ENCODE results near the gene ATP11A. TPM values are rescaled to one million over a fixed set of nuclear protein-coding genes. Genes with fewer than 3 reads are reported as not detected.
"Not testable (repeated sequence)": the region's sequence is repeated elsewhere in the genome, so short reads cannot be mapped to it uniquely, and the experiment has no call there.

ATP11A gene
- total and polyA plus RNA-seq, 11 donors: 20.5 to 146 (median 91.2) TPM

DNA sequence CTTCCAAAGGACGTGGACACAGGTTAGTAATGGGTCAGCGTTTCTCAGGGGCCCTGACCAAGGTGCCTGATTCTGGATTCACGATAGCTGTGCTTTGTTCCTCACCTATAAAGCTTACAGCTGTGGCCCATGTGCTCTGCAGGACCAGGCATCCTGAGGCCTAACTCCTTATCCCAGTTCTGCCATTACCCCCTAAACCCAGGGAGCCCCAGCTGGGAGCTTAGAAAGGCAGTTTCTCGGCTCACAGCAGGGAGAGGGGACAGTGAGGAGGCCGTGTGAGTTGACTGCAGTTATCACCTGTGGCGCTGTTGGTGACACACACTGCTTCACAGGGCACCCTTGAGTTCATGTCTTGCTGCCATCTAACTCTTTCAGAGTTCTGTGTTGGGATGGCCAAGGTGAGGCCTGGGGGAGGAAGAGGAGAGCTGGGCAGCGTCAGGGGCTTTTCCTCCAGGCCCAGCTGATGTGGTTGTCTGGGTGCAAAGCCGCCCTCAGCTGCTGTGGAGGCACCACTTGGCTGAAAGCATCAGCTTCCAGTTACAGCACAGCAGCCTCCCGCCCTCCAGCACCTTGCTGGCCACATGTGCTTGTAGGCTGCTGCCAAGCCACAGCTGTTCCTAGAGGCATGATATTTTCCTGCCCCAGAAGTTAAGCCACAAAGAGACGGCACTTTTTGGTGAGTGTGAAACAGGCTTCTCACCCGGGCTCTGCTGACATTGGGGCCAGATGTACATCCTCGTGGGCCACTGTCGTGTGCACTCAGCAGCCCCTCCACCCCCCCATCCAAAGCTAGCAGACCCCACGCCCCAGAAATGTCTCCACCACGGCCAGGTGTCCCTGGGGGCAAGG lies 179.6 kb downstream of the ATP11A start:
- DNase-seq: peak in 1 of 5 donors; percentile 11
- H3K27me3 ChIP-seq: no peaks in the 10 kb centered on the region
- WGBS, 4 donors: 77 to 90% (median 82%) methylated on average over 7 to 15 of the region's 15 CpGs
- no peak for TF ChIP-seq POLR2A (IDR thresholded peaks at IDR 0.05)
- TF ChIP-seq, protein P1, sequence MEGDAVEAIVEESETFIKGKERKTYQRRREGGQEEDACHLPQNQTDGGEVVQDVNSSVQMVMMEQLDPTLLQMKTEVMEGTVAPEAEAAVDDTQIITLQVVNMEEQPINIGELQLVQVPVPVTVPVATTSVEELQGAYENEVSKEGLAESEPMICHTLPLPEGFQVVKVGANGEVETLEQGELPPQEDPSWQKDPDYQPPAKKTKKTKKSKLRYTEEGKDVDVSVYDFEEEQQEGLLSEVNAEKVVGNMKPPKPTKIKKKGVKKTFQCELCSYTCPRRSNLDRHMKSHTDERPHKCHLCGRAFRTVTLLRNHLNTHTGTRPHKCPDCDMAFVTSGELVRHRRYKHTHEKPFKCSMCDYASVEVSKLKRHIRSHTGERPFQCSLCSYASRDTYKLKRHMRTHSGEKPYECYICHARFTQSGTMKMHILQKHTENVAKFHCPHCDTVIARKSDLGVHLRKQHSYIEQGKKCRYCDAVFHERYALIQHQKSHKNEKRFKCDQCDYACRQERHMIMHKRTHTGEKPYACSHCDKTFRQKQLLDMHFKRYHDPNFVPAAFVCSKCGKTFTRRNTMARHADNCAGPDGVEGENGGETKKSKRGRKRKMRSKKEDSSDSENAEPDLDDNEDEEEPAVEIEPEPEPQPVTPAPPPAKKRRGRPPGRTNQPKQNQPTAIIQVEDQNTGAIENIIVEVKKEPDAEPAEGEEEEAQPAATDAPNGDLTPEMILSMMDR (IDR thresholded peaks at IDR 0.05): no peak
- H3K4me1 ChIP-seq: peaks cover 0 to 9% (median 4%) of the 10 kb centered on the region in 12 donors
- no peak overlapping the region for H3K27ac ChIP-seq
- peaks cover 0 to 60% (median 47%) of the 10 kb centered on the region in 9 donors for H3K36me3 ChIP-seq
- ATAC-seq: no peak
- intact Hi-C loops (cut with DNase I): loop anchor here in 2 of 10 donors (5.0 to 10.0 kb wide), 2 partner anchors 225 to 227 kb away; no protein-coding TSS in a partner anchor
- no peak overlapping the region for H3K4me3 ChIP-seq
- no peaks in the 10 kb centered on the region for H3K9me3 ChIP-seq

DNA sequence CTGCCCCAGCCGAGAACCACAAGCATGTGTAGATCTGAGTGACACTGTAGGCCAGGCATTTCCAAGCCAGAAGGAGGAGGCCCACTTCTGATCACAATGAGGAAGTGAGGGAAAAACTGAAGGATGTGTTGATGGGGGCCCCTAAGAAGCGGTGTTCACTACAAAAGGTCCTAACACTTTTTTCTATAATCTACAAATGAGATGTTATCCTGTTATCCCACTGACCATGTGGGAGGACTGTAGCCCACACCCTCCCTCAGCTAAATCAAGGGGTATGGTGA lies 180.2 kb downstream of the ATP11A start:
- no peak overlapping the region for H3K4me3 ChIP-seq
- H3K9me3 ChIP-seq: no peaks in the 10 kb centered on the region
- H3K36me3 ChIP-seq: peaks cover 0 to 63% (median 47%) of the 10 kb centered on the region in 9 donors
- TF ChIP-seq, protein P1 (IDR thresholded peaks at IDR 0.05): no peak
- TF ChIP-seq POLR2A (IDR thresholded peaks at IDR 0.05): no peak
- H3K27ac ChIP-seq: no peak overlapping the region
- peaks cover 0 to 14% (median 5%) of the 10 kb centered on the region in 12 donors for H3K4me1 ChIP-seq
- intact Hi-C loops (cut with DNase I): loop anchor here in 2 of 10 donors (5.0 to 10.0 kb wide), 2 partner anchors 225 to 228 kb away; no protein-coding TSS in a partner anchor
- WGBS, 4 donors: 80 to 87% (median 83%) methylated on average over 2 of the region's 2 CpGs
- DNase-seq (no peak), ATAC-seq (no peak)
- no peaks in the 10 kb centered on the region for H3K27me3 ChIP-seq

DNA sequence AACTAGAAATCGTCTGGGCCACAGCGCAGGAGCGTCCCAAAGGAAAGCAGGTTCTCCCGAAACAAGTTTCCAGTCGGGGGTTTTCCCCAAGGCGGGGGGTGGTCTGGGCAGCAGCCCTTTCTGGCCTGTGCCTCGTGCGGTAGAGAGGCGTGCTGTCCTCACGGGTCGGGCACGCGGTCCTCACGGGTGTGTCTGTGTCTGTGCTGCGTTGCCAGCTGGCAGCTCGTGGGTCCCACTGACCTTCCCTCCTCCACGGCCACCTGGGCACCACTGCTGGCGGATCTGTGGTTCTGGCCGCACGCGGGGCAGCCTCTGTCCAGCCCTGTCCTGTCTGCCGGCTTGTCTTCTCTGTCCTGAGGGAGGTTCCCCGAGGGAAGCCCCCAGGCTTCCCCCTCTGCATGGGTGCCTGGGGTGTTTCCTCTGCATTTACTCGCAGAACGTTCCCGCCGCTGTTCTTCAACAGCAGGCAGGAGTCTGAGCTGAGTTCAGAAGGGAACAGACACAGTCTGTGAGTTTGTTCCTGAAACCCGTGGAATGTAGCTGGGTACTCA lies 181.0 kb downstream of the ATP11A start:
- ATAC-seq (no peak), DNase-seq (peak in 1 of 5 donors; percentile 22)
- intact Hi-C loops (cut with DNase I): loop anchor here in 2 of 10 donors (5.0 to 10.0 kb wide), 2 partner anchors 226 to 229 kb away; no protein-coding TSS in a partner anchor
- WGBS, 4 donors: 88 to 90% (median 89%) methylated on average over 24 to 28 of the region's 28 CpGs
- Histone ChIP-seq H3K27ac (no peak overlapping the region), H3K36me3 (peaks cover 0 to 64% (median 45%) of the 10 kb centered on the region in 9 donors), H3K9me3 (no peaks in the 10 kb centered on the region), H3K4me1 (peaks cover 0 to 15% (median 5%) of the 10 kb centered on the region in 12 donors), H3K4me3 (no peak overlapping the region), H3K27me3 (no peaks in the 10 kb centered on the region)
- TF ChIP-seq, protein P1 (IDR thresholded peaks at IDR 0.05): no peak
- TF ChIP-seq POLR2A (IDR thresholded peaks at IDR 0.05): no peak

DNA sequence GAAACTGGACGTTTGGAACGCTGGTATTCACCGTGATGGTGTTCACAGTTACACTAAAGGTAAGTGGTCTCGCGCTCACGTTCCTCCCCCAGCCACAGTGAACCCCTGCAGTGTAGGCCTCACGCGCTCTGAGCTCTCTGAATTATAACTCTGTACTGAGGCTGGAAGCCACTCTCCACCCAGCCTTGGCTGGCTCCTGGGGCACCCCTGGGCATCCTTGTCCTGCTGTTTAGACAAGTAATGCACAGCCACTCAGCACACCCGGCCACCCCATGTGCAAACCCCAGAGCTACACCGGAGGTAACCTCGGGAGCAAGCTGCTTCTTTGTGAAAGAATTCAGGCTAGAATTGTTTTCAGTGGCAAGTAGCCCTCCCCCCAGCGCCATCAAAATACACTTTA lies 181.9 kb downstream of the ATP11A start:
- Histone ChIP-seq H3K4me3 (no peak overlapping the region), H3K36me3 (peaks cover 0 to 64% (median 47%) of the 10 kb centered on the region in 9 donors), H3K9me3 (no peaks in the 10 kb centered on the region), H3K27me3 (no peaks in the 10 kb centered on the region), H3K4me1 (peaks cover 0 to 15% (median 5%) of the 10 kb centered on the region in 12 donors), H3K27ac (no peak overlapping the region)
- DNase-seq (no peak), ATAC-seq (no peak)
- WGBS, 4 donors: 91 to 95% (median 92%) methylated on average over 12 of the region's 12 CpGs
- no peak for TF ChIP-seq POLR2A (IDR thresholded peaks at IDR 0.05)
- TF ChIP-seq, protein P1 (IDR thresholded peaks at IDR 0.05): no peak
- intact Hi-C loops (cut with DNase I): loop anchor here in 2 of 10 donors (5.0 to 10.0 kb wide), 2 partner anchors 227 to 229 kb away; no protein-coding TSS in a partner anchor

DNA sequence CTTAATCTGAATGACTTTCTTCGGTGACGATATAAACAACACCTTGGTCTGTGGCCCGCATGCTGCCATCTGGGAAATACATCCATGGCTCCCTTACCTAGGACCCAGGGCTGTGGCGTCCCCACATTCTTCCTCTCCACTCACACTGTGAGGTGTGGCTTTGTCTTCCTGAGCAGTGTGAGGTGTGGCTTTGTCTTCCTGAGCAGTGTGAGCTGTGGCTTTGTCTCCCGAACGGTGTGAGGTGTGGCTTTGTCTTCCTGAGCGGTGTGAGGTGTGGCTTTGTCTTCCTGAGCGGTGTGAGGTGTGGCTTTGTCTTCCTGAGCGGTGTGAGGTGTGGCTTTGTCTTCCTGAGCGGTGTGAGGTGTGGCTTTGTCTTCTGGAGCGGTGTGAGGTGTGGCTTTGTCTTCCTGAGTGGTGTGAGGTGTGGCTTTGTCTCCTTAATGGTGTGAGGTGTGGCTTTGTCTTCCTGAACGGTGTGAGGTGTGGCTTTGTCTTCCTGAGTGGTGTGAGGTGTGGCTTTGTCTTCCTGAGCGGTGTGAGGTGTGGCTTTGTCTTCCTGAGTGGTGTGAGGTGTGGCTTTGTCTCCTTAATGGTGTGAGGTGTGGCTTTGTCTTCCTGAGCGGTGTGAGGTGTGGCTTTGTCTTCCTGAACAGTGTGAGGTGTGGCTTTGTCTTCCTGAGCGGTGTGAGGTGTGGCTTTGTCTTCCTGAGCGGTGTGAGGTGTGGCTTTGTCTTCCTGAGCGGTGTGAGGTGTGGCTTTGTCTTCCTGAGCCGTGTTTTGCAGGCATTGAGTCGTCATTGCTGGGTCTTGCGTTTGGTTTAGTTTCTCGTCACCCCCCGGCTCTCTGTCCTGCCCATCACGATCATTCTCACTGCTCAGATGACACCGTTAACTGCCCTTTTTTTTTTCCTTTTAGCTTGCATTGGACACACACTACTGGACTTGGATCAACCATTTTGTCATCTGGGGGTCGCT lies 183.1 kb downstream of the ATP11A start:
- peak overlapping the region in 4 of 12 donors; percentile 12 to 46 (median 34) for H3K27ac ChIP-seq
- ATAC-seq (peak in 1 of 4 donors; percentile 20), DNase-seq (peak in 1 of 5 donors; percentile 15)
- H3K9me3 ChIP-seq, H3K4me3 ChIP-seq, H3K27me3 ChIP-seq: not testable (repeated sequence)
- 52 to 60% (median 59%) methylated on average over 25 of the region's 25 CpGs for WGBS, 4 donors
- intact Hi-C loops (cut with DNase I): loop anchor here in 2 of 10 donors (5.0 to 10.0 kb wide), 2 partner anchors 228 to 231 kb away; no protein-coding TSS in a partner anchor
- peaks cover 0 to 64% (median 46%) of the 10 kb centered on the region in 9 donors for H3K36me3 ChIP-seq
- H3K4me1 ChIP-seq: peaks cover 0 to 15% (median 5%) of the 10 kb centered on the region in 12 donors
